AG09319 (cell line): ENCODE data around the gene NPNT.
A peak's percentile ranks its signal among the peaks of the same experiment; 100 is the strongest.

Source experiments
- DNase-seq: peaks from one replicate; pipeline ENCODE4 v3.0.0-alpha.2; 2010; ENCODE audit warnings: low read depth; ENCODE audit errors: extremely low read depth
- CTCF ChIP-seq: IDR thresholded peaks from 2 replicates; pipeline ENCODE4 v1.5.1; 2011; ENCODE audit warnings: low read depth, mild to moderate bottlenecking, inconsistent platforms, low read length, moderate library complexity

Gene NPNT

GRCh38 chr4:105963461-105964400 lies 68.5 kb downstream of the NPNT start:
- no peak for TF ChIP-seq CTCF
- no peak for DNase-seq

GRCh38 chr4:105965183-105965800 lies 70.0 kb downstream of the NPNT start:
- DNase-seq = no peak
- no peak for TF ChIP-seq CTCF

- peak; percentile 75 for DNase-seq
- TF ChIP-seq CTCF = no peak
Observed at GRCh38 chr4:105966051-105966450, 70.8 kb downstream of the NPNT start.

- no peak for DNase-seq
- no peak for TF ChIP-seq CTCF
Observed at GRCh38 chr4:105967058-105967658, 71.9 kb downstream of the NPNT start.

- TF ChIP-seq CTCF = no peak
- DNase-seq = no peak
Observed at GRCh38 chr4:105969575-105969974, 74.3 kb downstream of the NPNT start.

- DNase-seq = no peak
- TF ChIP-seq CTCF = no peak
Observed at GRCh38 chr4:105970371-105970770, 75.1 kb downstream of the NPNT start.

GRCh38 chr4:105971036-105971435 lies 75.8 kb downstream of the NPNT start:
- no peak for DNase-seq
- TF ChIP-seq CTCF = no peak
